Effector memory CD4-positive, alpha-beta T cell (primary cell): ENCODE results near the gene TASP1.

Experiments used
- DNase-seq, 3 donors: peaks; one replicate each; pipeline ENCODE4 v3.0.0-alpha.2; 2020
- H3K27ac ChIP-seq: 2 replicates; pipeline ENCODE4 v1.7.0; 2013; ENCODE audit warnings: mild to moderate bottlenecking, low read length, moderate library complexity; ENCODE audit not compliant: insufficient read depth, poor library complexity, severe bottlenecking
- H3K27me3 ChIP-seq: replicated peaks from 2 replicates; pipeline ENCODE4 v1.7.0; 2013; ENCODE audit warnings: mild to moderate bottlenecking, low read length; ENCODE audit not compliant: insufficient read depth, control insufficient read depth, poor library complexity, severe bottlenecking
- H3K36me3 ChIP-seq: 2 replicates; pipeline ENCODE4 v1.7.0; 2013; ENCODE audit warnings: mild to moderate bottlenecking, low read length, moderate library complexity; ENCODE audit not compliant: control insufficient read depth, insufficient read depth
- H3K4me1 ChIP-seq: 2 replicates; pipeline ENCODE4 v1.7.0; 2013; ENCODE audit warnings: low read length, mild to moderate bottlenecking; ENCODE audit not compliant: control insufficient read depth, insufficient read depth, poor library complexity, severe bottlenecking
- H3K4me3 ChIP-seq: 2 replicates; pipeline ENCODE4 v1.7.0; 2013; ENCODE audit warnings: low read length, low read depth, mild to moderate bottlenecking; ENCODE audit not compliant: insufficient read depth, poor library complexity, severe bottlenecking
- H3K9me3 ChIP-seq: 2 replicates; pipeline ENCODE4 v1.7.0; 2013; ENCODE audit warnings: mild to moderate bottlenecking, low read length, moderate library complexity; ENCODE audit not compliant: control insufficient read depth

The TASP1 gene

DNA sequence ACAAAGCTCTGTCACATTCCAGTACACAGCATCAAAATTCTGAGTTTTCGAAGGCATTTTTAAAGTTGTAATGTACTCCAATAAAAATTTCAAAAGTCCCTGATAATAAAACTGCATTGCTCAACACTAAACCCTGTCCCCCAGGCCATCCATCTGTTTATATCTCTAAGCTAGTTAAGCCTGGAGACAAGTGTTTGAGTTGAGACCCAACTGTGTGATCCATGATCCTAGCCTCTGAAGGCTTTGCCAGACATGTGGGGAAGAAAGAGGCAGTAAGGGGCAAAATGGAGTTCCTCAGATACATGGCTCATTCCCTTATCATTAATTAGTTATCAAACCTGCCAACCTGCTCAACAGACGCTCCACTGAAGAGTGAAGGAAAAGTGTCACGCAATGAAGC lies 219.3 kb downstream of the TASP1 start:
- DNase-seq = no peak
- no peak overlapping the region for H3K4me3 ChIP-seq
- no peaks in the 10 kb centered on the region for H3K9me3 ChIP-seq
- peaks cover 9% of the 10 kb centered on the region for H3K36me3 ChIP-seq
- no peaks in the 10 kb centered on the region for H3K4me1 ChIP-seq
- no peaks in the 10 kb centered on the region for H3K27me3 ChIP-seq
- no peak overlapping the region for H3K27ac ChIP-seq

DNA sequence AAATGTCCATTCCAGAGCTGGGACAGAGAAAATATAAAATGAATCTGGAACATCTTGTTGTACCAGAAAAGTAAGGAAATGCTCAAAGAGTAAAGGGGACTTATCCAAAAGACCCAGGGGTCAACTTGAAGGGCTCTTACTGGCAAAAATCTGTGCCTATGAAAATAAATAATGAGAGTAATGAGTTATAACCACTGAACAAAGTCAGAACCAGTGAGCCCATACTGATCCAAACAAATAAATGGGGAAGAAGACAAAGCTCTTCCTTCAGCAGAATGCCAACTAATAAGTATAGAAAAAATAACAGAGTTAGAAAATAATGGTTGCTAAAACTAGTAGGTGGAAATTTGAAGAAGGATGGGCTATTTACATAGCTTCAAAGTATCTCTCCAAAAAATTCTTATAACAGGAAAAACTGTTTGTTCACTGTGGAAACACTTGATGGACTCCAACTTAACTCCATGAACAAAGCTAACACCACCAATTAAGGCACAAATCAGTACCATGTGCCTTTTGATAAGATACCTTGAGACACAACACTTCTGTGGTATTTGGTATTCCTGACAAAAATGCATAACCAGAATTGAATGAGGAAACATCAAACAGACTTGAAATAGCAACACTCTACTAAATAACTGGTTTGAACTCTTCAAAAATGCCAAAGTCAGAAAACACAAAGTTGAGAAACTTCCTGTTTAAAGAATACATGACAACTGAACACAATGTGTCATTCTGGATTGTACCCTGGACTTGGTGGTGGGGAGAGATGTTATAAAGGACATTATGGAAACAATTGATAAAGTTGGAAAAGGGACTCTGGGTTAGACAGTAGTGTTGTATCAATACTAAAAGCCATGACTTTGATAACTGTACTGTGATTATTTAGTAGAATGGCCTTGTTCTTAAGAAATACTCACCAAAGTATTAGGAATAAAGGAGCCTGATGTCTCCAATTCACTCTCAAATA lies 220.2 kb downstream of the TASP1 start:
- no peak for DNase-seq
- no peaks in the 10 kb centered on the region for H3K4me1 ChIP-seq
- no peak overlapping the region for H3K27ac ChIP-seq
- no peak overlapping the region for H3K4me3 ChIP-seq
- H3K9me3 ChIP-seq = no peaks in the 10 kb centered on the region
- H3K27me3 ChIP-seq = no peaks in the 10 kb centered on the region
- peaks cover 9% of the 10 kb centered on the region for H3K36me3 ChIP-seq

DNA sequence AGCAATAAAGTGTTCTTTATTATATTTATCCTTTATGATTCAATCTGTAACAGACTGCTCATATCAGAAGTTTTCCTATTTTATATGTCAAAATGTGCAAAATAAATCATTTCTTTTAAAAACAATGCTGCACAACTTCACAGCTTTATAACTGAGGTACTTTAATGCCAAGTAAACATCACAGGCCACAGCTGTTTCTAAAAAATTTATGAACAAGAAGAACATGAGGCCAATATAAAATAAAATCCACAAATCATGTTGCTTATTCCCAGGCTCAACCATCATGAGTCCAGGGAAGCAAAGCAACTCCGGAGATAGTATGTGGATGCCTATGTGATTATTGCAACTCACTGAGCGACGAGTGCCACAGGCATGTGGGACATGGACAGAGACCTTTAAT lies 222.2 kb downstream of the TASP1 start:
- H3K36me3 ChIP-seq = peaks cover 9% of the 10 kb centered on the region
- H3K9me3 ChIP-seq = no peaks in the 10 kb centered on the region
- no peaks in the 10 kb centered on the region for H3K27me3 ChIP-seq

DNA sequence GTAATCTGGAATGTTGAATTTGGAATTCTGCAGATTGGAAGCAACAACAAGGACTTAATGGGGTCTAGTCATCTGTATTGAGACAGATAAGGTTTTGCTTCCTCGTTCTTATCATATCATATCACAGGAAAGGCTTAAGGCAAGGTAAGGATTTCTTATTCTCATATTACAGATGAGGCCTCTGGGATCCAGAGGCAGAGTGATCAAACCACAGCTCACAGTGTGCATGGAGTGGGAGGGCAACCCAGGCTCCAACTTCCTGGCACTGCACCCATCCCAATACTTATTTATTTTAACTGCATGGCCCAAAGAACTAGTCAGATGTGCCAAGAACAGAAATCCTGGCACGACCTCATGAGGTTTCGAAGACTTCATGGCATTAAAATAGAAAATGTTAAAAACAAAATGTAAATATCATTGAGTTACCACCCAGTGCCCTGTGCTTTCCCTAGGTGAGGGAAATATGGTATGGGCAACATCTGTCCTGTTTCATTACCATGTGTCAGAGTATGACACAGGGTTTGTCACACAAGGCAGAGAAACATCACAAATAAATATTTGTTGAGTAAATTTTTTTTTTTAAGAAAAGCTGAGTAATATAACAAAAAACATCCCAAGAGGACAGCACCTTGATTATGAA lies 225.8 kb downstream of the TASP1 start:
- no peak overlapping the region for H3K4me3 ChIP-seq
- H3K27me3 ChIP-seq = no peaks in the 10 kb centered on the region
- no peak overlapping the region for H3K27ac ChIP-seq
- H3K4me1 ChIP-seq = no peaks in the 10 kb centered on the region
- no peaks in the 10 kb centered on the region for H3K9me3 ChIP-seq
- peaks cover 9% of the 10 kb centered on the region for H3K36me3 ChIP-seq
- no peak for DNase-seq

More for the DNA sequence above, 222.2 kb downstream of the TASP1 start:
- no peaks in the 10 kb centered on the region for H3K4me1 ChIP-seq
- no peak overlapping the region for H3K27ac ChIP-seq
- H3K4me3 ChIP-seq = no peak overlapping the region
- no peak for DNase-seq

DNA sequence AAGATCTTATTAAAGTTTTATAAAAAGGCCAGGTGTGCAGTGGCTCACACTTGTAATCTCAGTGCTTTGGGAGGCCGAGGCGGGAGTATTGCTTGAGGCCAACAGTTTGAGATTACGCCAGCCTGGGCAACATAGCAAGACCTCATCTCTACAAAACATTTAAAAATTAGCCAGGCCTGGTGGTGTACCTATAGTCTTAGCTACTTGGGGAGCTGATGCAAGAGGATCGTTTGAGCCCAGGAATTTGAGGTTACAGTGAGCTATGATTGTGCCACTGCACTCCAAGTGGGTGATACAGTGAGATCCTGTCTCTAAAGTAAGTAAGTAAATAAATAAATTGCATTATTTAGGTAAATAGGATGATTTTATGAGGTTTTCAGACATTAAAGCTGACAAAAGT lies 234.4 kb downstream of the TASP1 start:
- DNase-seq = no peak

DNA sequence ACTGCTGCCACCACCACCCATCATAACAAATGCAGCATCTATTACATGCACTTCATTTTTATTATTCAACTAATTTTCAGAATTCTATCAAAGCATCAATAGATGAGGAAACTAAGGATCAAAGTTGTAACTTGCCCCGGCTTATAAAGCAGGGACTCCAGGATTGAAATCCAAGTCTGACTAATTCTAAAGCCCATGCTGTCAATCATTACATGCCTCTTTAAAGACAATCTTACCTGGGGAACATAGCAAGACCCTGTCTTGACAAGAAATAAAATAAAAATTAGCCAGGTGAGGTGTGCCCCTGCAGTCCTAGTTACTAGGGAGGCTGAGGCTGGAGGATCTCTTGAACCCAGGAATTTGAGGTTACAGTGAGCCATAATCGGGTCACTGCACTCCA lies 235.3 kb downstream of the TASP1 start:
- DNase-seq = no peak
- Histone ChIP-seq H3K27ac (no peak overlapping the region), H3K9me3 (no peaks in the 10 kb centered on the region), H3K4me3 (no peak overlapping the region), H3K36me3 (no peaks in the 10 kb centered on the region), H3K27me3 (no peaks in the 10 kb centered on the region), H3K4me1 (no peaks in the 10 kb centered on the region)

More for the DNA sequence above, 234.4 kb downstream of the TASP1 start:
- H3K4me3 ChIP-seq = no peak overlapping the region
- H3K27ac ChIP-seq = no peak overlapping the region
- H3K27me3 ChIP-seq = no peaks in the 10 kb centered on the region
- no peaks in the 10 kb centered on the region for H3K4me1 ChIP-seq
- H3K36me3 ChIP-seq = no peaks in the 10 kb centered on the region
- no peaks in the 10 kb centered on the region for H3K9me3 ChIP-seq

DNA sequence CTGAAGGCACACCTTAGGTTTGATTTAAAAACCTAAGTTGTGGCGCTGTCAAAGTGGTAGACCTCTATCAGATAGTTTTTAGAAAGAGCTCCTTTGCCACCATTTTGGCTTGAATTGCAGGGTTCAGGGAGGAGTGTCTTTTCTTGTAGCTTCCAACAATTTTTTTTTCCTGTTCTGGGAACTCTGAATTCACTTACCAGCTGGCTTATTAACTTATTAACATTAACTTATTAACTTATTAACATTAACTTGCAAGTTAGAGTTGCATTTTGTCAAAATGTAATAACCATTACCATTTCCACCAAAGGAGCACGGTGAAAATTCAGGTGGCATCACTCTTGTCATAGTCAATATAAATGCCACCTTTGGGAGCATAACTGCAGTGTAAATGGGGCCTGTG lies 235.7 kb downstream of the TASP1 start:
- Histone ChIP-seq H3K4me3 (no peak overlapping the region), H3K27me3 (no peaks in the 10 kb centered on the region), H3K36me3 (no peaks in the 10 kb centered on the region), H3K4me1 (no peaks in the 10 kb centered on the region), H3K27ac (no peak overlapping the region), H3K9me3 (no peaks in the 10 kb centered on the region)
- no peak for DNase-seq

DNA sequence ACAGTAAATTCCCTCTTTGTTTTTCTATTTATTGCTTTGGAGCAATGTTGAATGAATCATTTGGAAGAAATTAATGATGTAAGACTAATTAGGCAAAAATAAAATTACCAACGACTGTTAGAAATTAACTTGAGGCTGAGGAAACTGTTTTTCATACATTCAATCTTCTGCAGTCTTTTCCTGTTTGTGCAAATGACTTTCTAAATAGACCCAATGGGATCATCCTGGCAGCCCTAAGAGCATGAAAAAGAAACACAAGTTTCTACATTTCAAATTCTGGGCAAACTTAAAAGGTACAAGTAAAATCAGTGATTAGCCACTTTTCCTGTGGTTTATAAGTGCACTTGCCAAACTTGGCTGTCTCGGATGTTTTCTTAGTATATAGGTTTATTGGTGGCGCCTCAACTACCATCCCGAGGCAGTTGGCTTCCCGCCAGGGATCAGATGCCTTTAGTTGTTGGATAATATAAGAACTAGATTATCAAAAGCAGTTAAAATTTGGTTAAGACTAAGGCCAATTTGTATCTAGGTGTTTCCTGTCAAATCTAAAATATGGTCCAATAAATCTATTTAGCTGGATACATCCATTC lies 236.5 kb downstream of the TASP1 start:
- no peak overlapping the region for H3K27ac ChIP-seq
- DNase-seq = no peak
- H3K36me3 ChIP-seq = no peaks in the 10 kb centered on the region
- H3K4me3 ChIP-seq = no peak overlapping the region
- no peaks in the 10 kb centered on the region for H3K9me3 ChIP-seq
- no peaks in the 10 kb centered on the region for H3K27me3 ChIP-seq
- no peaks in the 10 kb centered on the region for H3K4me1 ChIP-seq

DNA sequence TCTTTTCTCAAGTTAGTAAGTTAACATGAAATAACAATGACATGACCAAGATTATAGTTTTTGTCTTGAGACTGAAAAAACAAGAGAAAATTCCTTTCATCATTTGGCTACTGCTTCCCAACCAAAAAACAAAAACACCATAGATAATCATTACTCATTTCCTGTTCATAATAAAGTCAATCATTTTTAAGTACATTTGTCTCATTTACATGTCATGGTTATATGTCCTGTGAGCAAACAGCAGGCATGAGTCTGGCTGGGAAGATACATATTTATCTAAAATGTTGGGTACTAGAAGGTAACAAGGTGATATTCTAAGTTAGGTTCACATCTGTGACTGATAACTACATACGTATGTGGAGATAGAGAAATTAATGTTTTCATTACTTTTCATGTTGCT lies 237.1 kb downstream of the TASP1 start:
- Histone ChIP-seq H3K4me1 (no peaks in the 10 kb centered on the region), H3K36me3 (no peaks in the 10 kb centered on the region), H3K27ac (no peak overlapping the region), H3K4me3 (no peak overlapping the region), H3K27me3 (no peaks in the 10 kb centered on the region), H3K9me3 (no peaks in the 10 kb centered on the region)
- DNase-seq = no peak

DNA sequence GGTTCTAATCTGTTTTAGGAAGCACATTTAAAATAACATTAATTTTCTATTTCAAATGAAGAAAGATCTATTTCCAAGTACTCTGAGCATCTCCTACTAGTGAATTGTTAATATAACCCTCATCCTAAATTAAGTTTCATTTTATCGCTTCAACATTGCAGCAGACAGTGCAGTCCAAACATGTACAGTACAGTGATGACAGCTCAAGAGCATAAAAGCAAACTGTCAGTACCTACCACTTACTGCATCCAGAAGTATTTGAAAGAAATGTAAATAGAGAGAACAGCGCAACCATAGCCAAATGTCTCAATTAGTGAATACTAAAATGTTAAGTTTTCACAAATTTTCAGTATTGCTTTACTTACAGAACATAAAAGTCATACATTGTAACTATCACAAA lies 238.3 kb downstream of the TASP1 start:
- Histone ChIP-seq H3K27me3 (no peaks in the 10 kb centered on the region), H3K27ac (no peak overlapping the region), H3K4me1 (no peaks in the 10 kb centered on the region), H3K9me3 (no peaks in the 10 kb centered on the region), H3K4me3 (no peak overlapping the region), H3K36me3 (no peaks in the 10 kb centered on the region)
- DNase-seq = no peak
